Measurements from ENCODE around the gene SRPX2. TPM values are rescaled to one million over a fixed set of nuclear protein-coding genes. Genes with fewer than 3 reads are reported as not detected.
"Not testable (repeated sequence)": the region's sequence is repeated elsewhere in the genome, so short reads cannot be mapped to it uniquely, and the experiment has no call there.

SRPX2 gene
- total RNA-seq, 4 donors from 2014 or later: 22.6 to 38.4 (median 25.6) TPM

DNA sequence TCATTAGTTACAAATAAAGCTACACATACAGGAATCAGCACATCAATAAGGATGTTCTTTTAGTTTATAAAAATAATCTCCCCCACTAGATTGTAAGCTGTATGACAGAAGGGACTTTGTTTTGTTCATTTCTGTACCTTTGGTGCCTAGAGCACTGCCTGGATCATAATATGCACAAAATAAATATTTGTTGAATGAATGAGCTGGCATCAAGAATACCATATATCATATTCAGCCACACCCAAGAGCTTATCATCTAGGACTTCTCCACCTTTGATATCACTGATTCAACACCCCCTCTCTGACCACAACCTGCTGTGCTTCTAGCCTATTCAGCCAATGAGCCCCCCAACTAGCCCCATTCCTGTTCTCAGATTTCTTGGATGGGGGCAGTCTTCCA is 77.3 kb downstream of the SRPX2 start:
- Histone ChIP-seq H3K27ac (no peak overlapping the region), H3K27me3 (no peaks in the 10 kb centered on the region), H3K36me3 (no peaks in the 10 kb centered on the region), H3K4me1 (no peaks in the 10 kb centered on the region), H3K9me3 (no peaks in the 10 kb centered on the region), H3K4me3 (no peak overlapping the region)
- no peak for DNase-seq
- intact Hi-C loops (cut with DNase I): no loop called here
- TF ChIP-seq, protein P1, sequence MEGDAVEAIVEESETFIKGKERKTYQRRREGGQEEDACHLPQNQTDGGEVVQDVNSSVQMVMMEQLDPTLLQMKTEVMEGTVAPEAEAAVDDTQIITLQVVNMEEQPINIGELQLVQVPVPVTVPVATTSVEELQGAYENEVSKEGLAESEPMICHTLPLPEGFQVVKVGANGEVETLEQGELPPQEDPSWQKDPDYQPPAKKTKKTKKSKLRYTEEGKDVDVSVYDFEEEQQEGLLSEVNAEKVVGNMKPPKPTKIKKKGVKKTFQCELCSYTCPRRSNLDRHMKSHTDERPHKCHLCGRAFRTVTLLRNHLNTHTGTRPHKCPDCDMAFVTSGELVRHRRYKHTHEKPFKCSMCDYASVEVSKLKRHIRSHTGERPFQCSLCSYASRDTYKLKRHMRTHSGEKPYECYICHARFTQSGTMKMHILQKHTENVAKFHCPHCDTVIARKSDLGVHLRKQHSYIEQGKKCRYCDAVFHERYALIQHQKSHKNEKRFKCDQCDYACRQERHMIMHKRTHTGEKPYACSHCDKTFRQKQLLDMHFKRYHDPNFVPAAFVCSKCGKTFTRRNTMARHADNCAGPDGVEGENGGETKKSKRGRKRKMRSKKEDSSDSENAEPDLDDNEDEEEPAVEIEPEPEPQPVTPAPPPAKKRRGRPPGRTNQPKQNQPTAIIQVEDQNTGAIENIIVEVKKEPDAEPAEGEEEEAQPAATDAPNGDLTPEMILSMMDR (IDR thresholded peaks at IDR 0.05): no peak
- TF ChIP-seq POLR2A (IDR thresholded peaks at IDR 0.05): no peak

DNA sequence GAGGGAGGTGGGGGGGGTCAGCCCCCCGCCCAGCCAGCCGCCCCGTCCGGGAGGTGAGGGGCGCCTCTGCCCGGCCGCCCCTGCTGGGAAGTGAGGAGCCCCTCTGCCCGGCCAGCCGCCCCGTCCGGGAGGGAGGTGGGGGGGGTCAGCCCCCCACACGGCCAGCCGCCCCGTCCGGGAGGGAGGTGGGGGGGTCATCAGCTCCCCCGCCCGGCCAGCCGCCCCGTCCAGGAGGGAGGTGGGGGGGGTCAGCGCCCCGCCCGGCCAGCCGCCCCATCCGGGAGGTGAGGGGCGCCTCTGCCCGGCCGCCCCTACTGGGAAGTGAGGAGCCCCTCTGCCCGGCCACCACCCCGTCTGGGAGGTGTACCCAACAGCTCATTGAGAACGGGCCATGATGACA is 80.0 kb downstream of the SRPX2 start:
- H3K4me1 ChIP-seq; DNase-seq; H3K27me3 ChIP-seq; H3K9me3 ChIP-seq; H3K27ac ChIP-seq; H3K36me3 ChIP-seq; H3K4me3 ChIP-seq; intact Hi-C loops (cut with DNase I): not testable (repeated sequence)
- no CpG with 5 or more reads among the region's 30 CpGs for WGBS, 2 donors

Other genes starting within 250 kb of the SRPX2 start
- gene PCDH19, start 233.9 kb upstream of the SRPX2 start, total RNA-seq: under 1 TPM; 0.08 to 0.76 (median 0.41) TPM
- gene TNMD, start 59.3 kb upstream of the SRPX2 start, total RNA-seq: not detected
- 10 to 100 TPM; 27.1 to 72.1 (median 37.7) TPM for gene TSPAN6, start 7.4 kb upstream of the SRPX2 start, total RNA-seq
- gene SYTL4, start 87.9 kb downstream of the SRPX2 start, total RNA-seq: 10 to 100 TPM in 1 of 4 donors, 1 to 10 TPM in 3; 5.4 to 14.9 (median 6.9) TPM
- 10 to 100 TPM; 19.3 to 34.8 (median 24.9) TPM for gene CSTF2, start 176.2 kb downstream of the SRPX2 start, total RNA-seq
- gene NOX1, start 230.2 kb downstream of the SRPX2 start, total RNA-seq: not detected

All from esophagus squamous epithelium (tissue), 5 donors.